Measurements from ENCODE around the gene NUP35.

The NUP35 gene, protein sequence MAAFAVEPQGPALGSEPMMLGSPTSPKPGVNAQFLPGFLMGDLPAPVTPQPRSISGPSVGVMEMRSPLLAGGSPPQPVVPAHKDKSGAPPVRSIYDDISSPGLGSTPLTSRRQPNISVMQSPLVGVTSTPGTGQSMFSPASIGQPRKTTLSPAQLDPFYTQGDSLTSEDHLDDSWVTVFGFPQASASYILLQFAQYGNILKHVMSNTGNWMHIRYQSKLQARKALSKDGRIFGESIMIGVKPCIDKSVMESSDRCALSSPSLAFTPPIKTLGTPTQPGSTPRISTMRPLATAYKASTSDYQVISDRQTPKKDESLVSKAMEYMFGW

DNA sequence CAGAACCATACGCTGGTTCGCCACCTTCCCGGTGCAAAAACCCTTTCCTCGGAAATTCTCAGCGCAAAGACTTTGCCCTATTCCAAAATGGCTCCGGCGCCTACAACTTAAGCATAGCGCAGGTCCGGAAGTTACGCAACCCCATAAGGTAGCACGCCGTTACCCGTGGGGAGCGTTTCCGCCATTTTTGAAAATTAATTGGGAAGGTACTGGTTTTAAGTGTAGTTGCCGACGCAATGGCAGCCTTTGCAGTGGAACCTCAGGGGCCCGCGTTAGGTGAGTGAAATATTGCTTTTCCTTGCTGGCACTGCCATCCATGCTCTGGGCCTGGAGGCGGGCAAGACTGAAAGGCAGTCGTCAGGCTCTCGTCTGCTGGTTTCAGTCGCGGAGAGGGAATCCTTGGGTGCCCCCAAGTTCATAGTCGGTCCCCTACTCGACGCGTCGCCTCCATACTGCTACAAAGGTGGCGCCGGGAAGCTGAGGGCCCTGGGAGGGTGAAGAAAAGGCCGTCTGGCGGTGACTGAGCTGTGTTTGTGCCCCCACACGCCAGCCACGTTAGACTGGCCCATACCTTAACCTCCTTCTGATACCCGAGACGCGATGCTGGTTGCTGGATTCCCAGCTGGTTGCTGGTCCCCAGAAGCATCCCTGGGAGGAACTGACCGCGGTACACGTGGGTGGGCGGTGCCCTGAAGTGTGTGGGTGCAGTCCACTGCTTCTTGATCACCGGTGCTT is at the start of gene NUP35:
Gene NUP35 (plus strand): TSS at position 222 of the 735 bp plus-strand sequence. CDS start 15 bp downstream, at position 237.
- DNase-seq (ENCODE audit: low read depth, low spot score), result peak; percentile 58

- DNase-seq (ENCODE audit: low read depth, low spot score), result no peak
These were observed 46.1 kb upstream of the NUP35 start for GRCh38 chr2:183078163-183078463.

- peak; percentile 42 for DNase-seq (ENCODE audit: low read depth, low spot score)
These were observed 45.6 kb upstream of the NUP35 start, which contains the start of gene DUSP19 for GRCh38 chr2:183078464-183079138. DUSP19 (plus strand) TSS chr2:183078747; CDS start chr2:183078934, 187 bp downstream.

GRCh38 chr2:183079139-183079775 is 45.0 kb upstream of the NUP35 start:
- DNase-seq (ENCODE audit: low read depth, low spot score), result no peak

GRCh38 chr2:183081911-183082310 is 42.3 kb upstream of the NUP35 start:
- no peak for DNase-seq (ENCODE audit: low read depth, low spot score)

GRCh38 chr2:183088061-183088460 is 36.2 kb upstream of the NUP35 start:
- no peak for DNase-seq (ENCODE audit: low read depth, low spot score)

DNA sequence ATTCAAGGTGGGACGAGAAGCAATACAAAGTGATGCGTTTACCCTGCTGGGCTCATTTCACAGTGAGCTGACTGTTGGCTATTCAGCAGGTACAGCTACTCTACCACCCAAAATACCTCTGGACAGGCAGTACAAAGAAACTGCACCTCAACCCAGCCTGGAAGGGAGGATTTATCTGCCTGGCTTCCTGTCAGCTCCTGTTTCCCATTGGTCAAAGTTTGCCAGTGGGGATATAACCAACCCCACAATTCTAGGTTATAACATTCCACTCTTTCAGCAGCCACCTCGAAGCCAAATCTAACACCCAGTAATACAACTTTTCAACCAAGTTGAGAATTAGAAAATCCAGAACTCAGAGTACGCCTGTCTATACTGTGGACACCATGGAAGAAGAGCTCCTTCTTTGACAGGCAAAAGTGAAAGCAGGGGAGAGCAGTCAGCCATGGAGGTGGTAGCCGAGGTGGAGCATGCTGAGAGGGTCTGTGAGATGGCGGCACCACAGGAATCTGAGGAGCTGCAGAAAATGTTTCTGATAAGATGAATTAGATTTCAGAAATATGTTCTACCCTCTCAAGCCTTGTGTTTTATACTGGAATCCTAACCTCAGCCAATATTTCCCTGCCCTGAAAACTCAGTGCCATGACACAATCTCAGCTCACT is 34.9 kb upstream of the NUP35 start:
- no peak for DNase-seq (ENCODE audit: low read depth, low spot score)

DNA sequence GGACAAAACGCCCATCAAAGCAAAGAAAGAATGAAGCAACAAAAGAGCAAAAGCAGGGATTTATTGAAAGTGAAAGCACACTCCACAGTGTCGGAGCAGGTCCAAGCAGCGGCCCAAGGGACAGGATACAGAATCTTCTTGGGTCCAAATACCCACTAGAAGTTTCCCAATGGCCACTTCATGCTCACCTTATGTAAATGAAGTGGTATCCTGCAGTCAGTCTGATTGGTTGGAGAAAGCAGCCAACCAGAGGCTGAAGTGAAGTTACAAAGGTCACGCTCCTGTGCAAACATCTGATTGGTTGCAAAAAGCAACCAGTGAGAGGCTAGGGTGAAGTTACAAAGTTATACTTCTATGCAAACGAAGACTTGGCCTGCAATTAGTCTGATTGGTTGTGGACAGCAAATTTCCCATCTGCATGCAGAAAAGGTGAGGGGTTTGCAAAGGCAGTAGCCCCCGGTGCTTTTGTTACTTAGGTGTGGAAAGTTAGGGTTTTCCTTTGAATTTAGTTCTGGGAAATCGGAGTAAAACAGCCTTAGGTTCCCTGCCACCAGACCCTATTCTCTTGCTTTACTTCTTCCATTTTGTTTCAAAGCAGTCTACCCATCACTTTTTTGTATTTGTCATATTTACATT is 32.8 kb upstream of the NUP35 start:
- DNase-seq (ENCODE audit: low read depth, low spot score), result no peak

DNA sequence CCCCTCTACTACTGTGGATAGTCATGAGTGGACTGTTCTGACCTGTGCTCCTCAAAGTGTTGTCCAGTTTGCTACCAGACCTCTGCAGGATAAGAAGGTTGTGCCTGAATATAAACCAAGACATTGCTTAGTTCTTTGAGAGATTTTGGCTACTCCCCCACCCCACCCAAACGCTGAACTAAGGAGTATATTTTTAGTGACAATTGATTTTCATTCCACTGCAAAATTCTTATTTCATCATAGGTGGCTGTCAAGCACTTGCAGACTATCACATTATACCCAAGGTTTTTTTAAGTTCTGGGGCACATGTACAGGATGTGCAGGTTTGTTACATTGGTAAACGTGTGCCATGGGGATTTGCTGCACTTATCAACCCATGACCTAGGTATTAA is 32.3 kb upstream of the NUP35 start:
- no peak for DNase-seq (ENCODE audit: low read depth, low spot score)

DNA sequence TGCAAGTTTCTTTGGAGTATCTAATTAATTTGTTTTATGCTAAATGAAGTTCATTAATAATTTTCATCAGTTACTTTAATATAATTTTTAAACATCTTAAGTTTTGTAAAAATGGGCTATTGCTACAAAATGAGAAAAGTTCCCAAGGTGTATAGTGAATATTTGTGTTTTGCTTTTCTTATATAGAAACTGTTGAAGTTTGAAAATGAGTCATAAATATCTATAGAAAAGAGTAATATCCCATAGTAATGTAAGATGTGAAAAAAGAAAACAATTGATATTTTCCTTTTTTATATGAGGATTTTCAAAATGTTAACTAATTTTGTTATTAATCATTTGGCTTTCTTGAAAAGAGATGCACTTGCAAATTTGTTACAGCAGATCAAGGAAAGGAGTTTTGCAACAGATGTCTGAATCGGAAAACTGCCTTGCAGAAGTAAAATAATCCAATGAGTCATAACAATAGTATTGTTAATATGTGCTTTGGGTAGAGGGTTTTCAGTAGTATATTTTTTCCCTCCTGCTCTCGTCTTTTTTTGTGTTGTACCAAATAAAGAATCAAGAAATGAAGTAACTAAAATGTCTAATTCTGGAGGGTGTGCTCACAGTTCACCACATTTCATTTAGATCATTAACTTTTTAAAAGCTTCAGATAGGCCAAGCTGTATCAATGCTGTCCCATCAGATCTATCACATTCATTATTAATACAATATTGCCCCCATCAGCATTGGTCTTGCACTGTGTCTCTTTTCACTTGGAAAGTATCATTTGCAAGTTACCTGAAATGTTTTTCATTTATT is 30.2 kb upstream of the NUP35 start:
- DNase-seq (ENCODE audit: low read depth, low spot score), result no peak

GRCh38 chr2:183105402-183106134 is 18.7 kb upstream of the NUP35 start:
- no peak for DNase-seq (ENCODE audit: low read depth, low spot score)

GRCh38 chr2:183112577-183112976 is 11.7 kb upstream of the NUP35 start:
- no peak for DNase-seq (ENCODE audit: low read depth, low spot score)

GRCh38 chr2:183113630-183114029 is 10.6 kb upstream of the NUP35 start:
- no peak for DNase-seq (ENCODE audit: low read depth, low spot score)

- no peak for DNase-seq (ENCODE audit: low read depth, low spot score)
These were observed 7.0 kb upstream of the NUP35 start for GRCh38 chr2:183117226-183117625.

DNA sequence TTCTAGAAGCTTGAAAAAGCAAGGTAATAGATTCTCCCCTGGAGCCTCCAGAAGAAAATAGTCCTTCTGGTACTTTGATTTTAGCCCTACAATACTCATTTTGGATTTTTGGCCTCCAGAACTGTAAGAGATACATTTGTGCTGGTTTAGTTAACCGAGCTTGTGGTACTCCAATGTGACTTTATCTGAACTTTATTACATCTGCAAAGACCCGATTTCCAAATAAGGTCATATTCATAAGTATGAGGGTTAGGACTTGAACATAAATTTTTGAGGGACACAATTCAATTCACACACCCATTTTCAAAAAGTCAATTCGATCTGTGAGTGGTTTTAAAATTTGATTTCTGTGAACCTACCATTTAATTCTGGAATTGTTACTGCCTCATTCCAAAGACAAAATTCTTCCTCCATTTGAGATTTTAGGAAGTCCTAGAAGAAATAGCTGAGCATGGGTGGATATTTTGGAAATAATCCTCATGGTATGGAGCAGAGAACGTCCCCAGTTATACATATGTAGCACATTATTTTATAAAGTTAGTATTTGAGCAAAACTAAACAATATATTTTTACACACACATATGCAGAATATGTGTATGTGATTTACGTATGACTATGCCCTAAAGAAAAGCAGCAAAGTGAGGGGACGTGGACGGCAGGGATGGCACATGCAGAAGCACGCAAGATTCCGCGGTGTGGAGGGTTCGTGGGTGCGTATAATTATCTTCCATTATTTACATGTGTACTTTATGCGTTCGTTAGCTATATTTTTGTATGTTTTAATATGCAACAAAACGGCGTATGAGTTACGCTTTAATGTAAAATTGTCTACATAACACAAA is 905 bp upstream of the NUP35 start:
- no peak for DNase-seq (ENCODE audit: low read depth, low spot score)

DNA sequence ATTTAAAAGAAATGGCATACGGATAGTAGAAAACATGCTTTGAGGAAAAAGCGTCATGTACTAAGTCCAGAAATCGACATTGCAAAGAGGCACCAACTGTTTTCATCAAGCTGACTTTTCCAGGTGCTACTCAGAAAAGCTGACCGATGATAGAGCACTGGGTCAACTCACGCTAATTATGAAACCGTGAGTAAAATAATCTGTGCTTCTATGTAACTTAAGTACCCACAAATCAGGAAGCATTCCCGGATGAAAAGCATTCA is 353 bp upstream of the NUP35 start:
- no peak for DNase-seq (ENCODE audit: low read depth, low spot score)

GRCh38 chr2:183124957-183125255 is 663 bp downstream of the NUP35 start:
- DNase-seq (ENCODE audit: low read depth, low spot score), result no peak

GRCh38 chr2:183125659-183126341 is 1.6 kb downstream of the NUP35 start:
- no peak for DNase-seq (ENCODE audit: low read depth, low spot score)

DNA sequence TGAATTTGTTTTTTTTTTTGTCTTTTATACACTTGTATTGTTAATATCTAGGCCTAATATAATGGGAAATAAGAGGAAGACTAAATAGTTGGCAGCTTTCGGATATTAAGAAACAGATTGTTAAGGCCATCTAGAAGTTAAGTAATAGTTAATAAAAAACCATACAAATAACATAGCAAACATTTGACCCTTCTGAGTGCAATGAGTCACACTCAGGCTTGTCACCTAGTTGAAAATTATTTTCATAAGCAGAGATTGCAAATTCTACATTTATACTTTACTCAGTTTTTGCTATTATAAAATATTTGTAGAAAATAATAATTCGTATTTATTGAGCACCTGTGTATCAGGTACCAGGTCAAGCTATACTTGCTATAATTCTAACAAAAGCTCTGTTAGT is 2.4 kb downstream of the NUP35 start:
- no peak for DNase-seq (ENCODE audit: low read depth, low spot score)

Data from activated naive CD8-positive, alpha-beta T cell treated with anti-CD3 and anti-CD28 coated beads, Interleukin-2, amount 50 U/mL, for 16 hours (primary cell).